ENCODE results near the gene ANAPC1.
"Not testable (repeated sequence)": the region's sequence is repeated elsewhere in the genome, so short reads cannot be mapped to it uniquely, and the experiment has no call there.

- not testable (repeated sequence) for TF ChIP-seq SAP30 (IDR thresholded peaks at IDR 0.05; ENCODE audit: borderline replicate concordance, insufficient read depth, low read depth, low read length, poor library complexity, severe bottlenecking); ZNF23 (CRISPR knock-in tag; IDR thresholded peaks at IDR 0.05); HLTF (IDR thresholded peaks at IDR 0.05); ZKSCAN1 (IDR thresholded peaks at IDR 0.05; ENCODE audit: low read depth, low read length); POLR2AphosphoS5 (IDR thresholded peaks at IDR 0.05; ENCODE audit: control insufficient read depth, insufficient read depth, low read depth, low read length); KHSRP (IDR thresholded peaks at IDR 0.05); SIX5 (IDR thresholded peaks at IDR 0.05; ENCODE audit: borderline replicate concordance in 1 of 2, insufficient read depth in 1 of 2, low read depth in 1 of 2, low read length in 2 of 2); MAZ (CRISPR knock-in tag; conservative IDR thresholded peaks at IDR 0.05 in 1 of 2, IDR thresholded peaks at IDR 0.05 in 1 of 2); POLR2A (conservative IDR thresholded peaks at IDR 0.05)
- TF ChIP-seq, protein P1, sequence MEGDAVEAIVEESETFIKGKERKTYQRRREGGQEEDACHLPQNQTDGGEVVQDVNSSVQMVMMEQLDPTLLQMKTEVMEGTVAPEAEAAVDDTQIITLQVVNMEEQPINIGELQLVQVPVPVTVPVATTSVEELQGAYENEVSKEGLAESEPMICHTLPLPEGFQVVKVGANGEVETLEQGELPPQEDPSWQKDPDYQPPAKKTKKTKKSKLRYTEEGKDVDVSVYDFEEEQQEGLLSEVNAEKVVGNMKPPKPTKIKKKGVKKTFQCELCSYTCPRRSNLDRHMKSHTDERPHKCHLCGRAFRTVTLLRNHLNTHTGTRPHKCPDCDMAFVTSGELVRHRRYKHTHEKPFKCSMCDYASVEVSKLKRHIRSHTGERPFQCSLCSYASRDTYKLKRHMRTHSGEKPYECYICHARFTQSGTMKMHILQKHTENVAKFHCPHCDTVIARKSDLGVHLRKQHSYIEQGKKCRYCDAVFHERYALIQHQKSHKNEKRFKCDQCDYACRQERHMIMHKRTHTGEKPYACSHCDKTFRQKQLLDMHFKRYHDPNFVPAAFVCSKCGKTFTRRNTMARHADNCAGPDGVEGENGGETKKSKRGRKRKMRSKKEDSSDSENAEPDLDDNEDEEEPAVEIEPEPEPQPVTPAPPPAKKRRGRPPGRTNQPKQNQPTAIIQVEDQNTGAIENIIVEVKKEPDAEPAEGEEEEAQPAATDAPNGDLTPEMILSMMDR (IDR thresholded peaks at IDR 0.05 in 2 of 3, conservative IDR thresholded peaks at IDR 0.05 in 1 of 3; ENCODE audit: insufficient read depth in 2 of 3, low read depth in 1 of 3, low read length in 3 of 3), result not testable (repeated sequence)
Observed at GRCh38 chr2:111781443-111782094, 102.4 kb downstream of the ANAPC1 start.

All from K562 (cell line).